NCI-H460 (cell line): ENCODE measurements around the gene TPI1. TPM values are rescaled to one million over a fixed set of nuclear protein-coding genes. Genes with fewer than 3 reads are reported as not detected.

Experiments used
- DNase-seq: peaks from one replicate; pipeline ENCODE4 v3.0.0-alpha.2; 2016; ENCODE audit warnings: low read depth; ENCODE audit errors: extremely low read depth
- total RNA-seq: library from RNA; depleted of rRNA; stranded (reverse); fragments of >200 nt; shearing (Covaris generic); gene quantifications from 2 replicates; pipeline ENCODE4 v1.2.3, GENCODE V29; 2014; rRNA removed

Gene TPI1
- total RNA-seq, 1 experiment from 2014 or later, result 885 TPM

GRCh38 chr12:6914246-6914946, 47.1 kb downstream of the TPI1 start, which contains the start of gene ENO2:
Gene ENO2 (plus strand): TSS chr12:6914580. CDS start chr12:6915833, 1,253 bp downstream.
- DNase-seq, result no peak

DNA sequence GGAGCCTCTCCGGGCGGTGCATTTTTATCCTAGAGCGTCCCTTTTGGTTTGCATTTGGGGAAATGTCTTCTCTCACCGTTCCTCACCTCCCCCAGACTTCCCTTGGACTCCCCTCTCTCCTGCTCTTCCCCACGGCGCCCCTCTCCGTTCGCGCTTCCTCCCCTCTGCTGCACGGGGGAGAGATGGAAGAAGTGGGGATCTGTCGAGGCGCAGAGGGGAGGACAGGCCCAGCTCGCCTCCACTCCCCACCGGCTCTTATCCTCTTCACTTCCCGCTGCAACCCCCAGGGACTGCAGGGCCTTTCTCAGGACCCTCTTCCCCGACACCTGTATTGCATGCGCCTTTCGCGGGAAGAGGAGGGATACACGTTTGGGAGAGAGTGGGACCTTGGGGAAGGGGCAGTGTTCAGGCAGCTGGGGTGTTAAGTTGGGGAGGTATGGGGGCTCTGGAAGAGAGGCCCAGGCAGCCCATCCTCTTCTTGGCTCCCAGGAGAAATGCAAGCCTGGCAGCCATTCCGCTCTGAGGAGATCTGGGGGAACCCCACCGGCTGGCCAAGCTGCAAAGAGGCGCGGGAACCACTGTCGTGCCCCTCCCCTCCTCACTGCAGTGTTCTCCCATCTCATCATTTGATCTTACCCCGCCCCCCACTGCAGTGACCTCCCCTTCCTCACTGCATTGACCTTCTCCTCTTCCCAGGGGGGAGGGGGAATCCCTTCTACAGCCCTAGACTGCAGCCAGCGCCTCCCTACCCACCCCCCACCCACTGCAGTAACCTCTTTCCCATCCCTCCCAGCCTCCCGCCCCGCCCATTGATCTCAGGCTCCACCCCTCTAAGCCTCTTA, 47.8 kb downstream of the TPI1 start:
- no peak for DNase-seq

DNA sequence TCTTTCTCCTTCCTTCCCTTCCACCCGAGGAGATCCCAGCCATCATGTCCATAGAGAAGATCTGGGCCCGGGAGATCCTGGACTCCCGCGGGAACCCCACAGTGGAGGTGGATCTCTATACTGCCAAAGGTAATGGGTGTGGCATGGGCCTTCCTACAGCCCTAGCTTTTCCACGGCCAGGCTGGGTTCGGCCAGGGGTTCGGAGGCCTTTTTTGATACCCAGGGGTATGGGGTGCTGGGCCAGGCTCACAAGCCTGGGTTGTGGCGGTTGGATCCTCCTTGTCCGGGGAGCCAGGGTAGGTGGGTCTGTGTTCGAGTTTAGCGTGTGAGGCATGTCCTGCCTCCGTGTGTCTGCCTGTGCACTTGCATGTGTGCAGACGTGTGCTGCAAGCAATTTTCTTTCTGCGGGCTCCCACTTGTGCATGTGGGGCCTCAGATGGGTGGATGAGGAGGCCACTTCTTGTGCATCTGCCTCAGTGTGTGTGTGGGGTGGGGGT, 48.5 kb downstream of the TPI1 start:
- DNase-seq, result no peak

- no peak for DNase-seq
Measured at GRCh38 chr12:6916426-6917200, 49.3 kb downstream of the TPI1 start.

- no peak for DNase-seq
Measured at GRCh38 chr12:6917491-6918231, 50.3 kb downstream of the TPI1 start.

- DNase-seq, result no peak
Measured at GRCh38 chr12:6919588-6919987, 52.3 kb downstream of the TPI1 start.

Other genes with a start within 250 kb of the TPI1 start
- not detected in 2 replicates for gene LPAR5, start 231.6 kb upstream of the TPI1 start, total RNA-seq
- gene ACRBP, start 220.1 kb upstream of the TPI1 start, total RNA-seq, result 0.40 TPM in 1 of 2 replicates, not detected in the other
- gene ING4, start 204.4 kb upstream of the TPI1 start, total RNA-seq, result 16.3 and 17.6 TPM in 2 replicates
- gene ZNF384, start 178.2 kb upstream of the TPI1 start, total RNA-seq, result 14.7 and 18.9 TPM in 2 replicates
- not detected in 2 replicates for gene PIANP, start 166.7 kb upstream of the TPI1 start, total RNA-seq
- gene COPS7A, start 143.5 kb upstream of the TPI1 start, total RNA-seq, result 75.2 and 77.1 TPM in 2 replicates
- gene MLF2, start 114.4 kb upstream of the TPI1 start, total RNA-seq, result 96.3 and 98.8 TPM in 2 replicates
- gene PTMS, start 101.2 kb upstream of the TPI1 start, total RNA-seq, result 116 and 158 TPM in 2 replicates
- 0.25 TPM in 1 of 2 replicates, not detected in the other for gene LAG3, start 95.0 kb upstream of the TPI1 start, total RNA-seq
- gene CD4, start 78.0 kb upstream of the TPI1 start, total RNA-seq, result not detected in 2 replicates
- gene GPR162, start 45.7 kb upstream of the TPI1 start, total RNA-seq, result 0.61 and 0.94 TPM in 2 replicates
- 16.4 and 16.8 TPM in 2 replicates for gene P3H3, start 39.1 kb upstream of the TPI1 start, total RNA-seq
- gene GNB3, start 26.6 kb upstream of the TPI1 start, total RNA-seq, result 1.5 and 2.3 TPM in 2 replicates
- 31.6 and 33.4 TPM in 2 replicates for gene CDCA3, start 16.2 kb upstream of the TPI1 start, total RNA-seq
- gene USP5, start 15.4 kb upstream of the TPI1 start, total RNA-seq, result 30.7 and 33.5 TPM in 2 replicates
- 8.1 and 9.1 TPM in 2 replicates for gene SPSB2, start 5.8 kb downstream of the TPI1 start, total RNA-seq
- 11.9 and 12.7 TPM in 2 replicates for gene LRRC23, start 37.3 kb downstream of the TPI1 start, total RNA-seq
- 12.4 and 13.2 TPM in 2 replicates for gene ENO2, start 47.0 kb downstream of the TPI1 start, total RNA-seq
- 6.6 and 10.5 TPM in 2 replicates for gene ATN1, start 60.4 kb downstream of the TPI1 start, total RNA-seq
- not detected in 2 replicates for gene RNU7-1, start 76.3 kb downstream of the TPI1 start, total RNA-seq
- 127 and 130 TPM in 2 replicates for gene C12orf57, start 76.5 kb downstream of the TPI1 start, total RNA-seq
- 3.4 and 5.4 TPM in 2 replicates for gene PTPN6, start 83.8 kb downstream of the TPI1 start, total RNA-seq
- gene PHB2, start 103.1 kb downstream of the TPI1 start, total RNA-seq, result 277 and 299 TPM in 2 replicates
- 47.5 and 52.5 TPM in 2 replicates for gene EMG1, start 103.4 kb downstream of the TPI1 start, total RNA-seq
- gene LPCAT3, start 150.9 kb downstream of the TPI1 start, total RNA-seq, result 9.3 and 10.6 TPM in 2 replicates
- 21.1 and 21.9 TPM in 2 replicates for gene C1S, start 193.2 kb downstream of the TPI1 start, total RNA-seq
- gene C1R, start 224.9 kb downstream of the TPI1 start, total RNA-seq, result 2.6 and 3.5 TPM in 2 replicates
- gene C1RL, start 241.7 kb downstream of the TPI1 start, total RNA-seq, result 5.1 and 6.4 TPM in 2 replicates